Keratinocyte (primary cell): ENCODE measurements around the gene NOSIP. TPM values are rescaled to one million over a fixed set of nuclear protein-coding genes. Genes with fewer than 3 reads are reported as not detected.

Experiments used
- DNase-seq: peaks from one replicate; pipeline ENCODE4 v3.0.0-alpha.2; 2011; ENCODE audit warnings: low read depth, missing footprints, low spot score
- FAIRE-seq: peaks from 2 replicates; lab custom pipeline; 2011; peaks lifted over from hg19 to GRCh38; lab: Jason Lieb, UNC
- H2AFZ ChIP-seq: 2 replicates; pipeline ENCODE4 v1.6.0; 2012; ENCODE audit warnings: low read length, control low read depth, inconsistent platforms; ENCODE audit not compliant: control insufficient read depth
- H3K27ac ChIP-seq: 2 replicates; pipeline ENCODE4 v1.5.1; 2011; ENCODE audit warnings: low read length; ENCODE audit not compliant: control insufficient read depth, insufficient read depth
- H3K27me3 ChIP-seq: 3 replicates; pipeline ENCODE4 v1.6.0; 2011; ENCODE audit warnings: low read length; ENCODE audit not compliant: control insufficient read depth, insufficient read depth; ENCODE audit errors: extremely low read depth
- H3K36me3 ChIP-seq, 2 experiments: 2 replicates in 1 of 2; 3 replicates in 1 of 2; pipeline ENCODE4 v1.5.1; 2011; ENCODE audit warnings: low read length in 2 of 2, mild to moderate bottlenecking in 1 of 2; ENCODE audit not compliant: control insufficient read depth in 2 of 2, insufficient read depth in 2 of 2; ENCODE audit errors: extremely low read depth in 1 of 2
- H3K4me1 ChIP-seq: 3 replicates; pipeline ENCODE4 v1.5.1; 2011; ENCODE audit warnings: low read length; ENCODE audit not compliant: control insufficient read depth, insufficient read depth; ENCODE audit errors: extremely low read depth
- H3K4me2 ChIP-seq: 3 replicates; pipeline ENCODE4 v1.6.0; 2011; ENCODE audit warnings: low read depth, low read length; ENCODE audit not compliant: control insufficient read depth, insufficient read depth; ENCODE audit errors: extremely low read depth
- H3K4me3 ChIP-seq, 3 experiments: fragments of 200-600 bp in 1 of 3; sonication (generic) in 1 of 3; 2 replicates in 2 of 3; 3 replicates in 1 of 3; pipeline ENCODE4 v1.5.1; 2011 to 2016; ENCODE audit warnings: low read length in 3 of 3, mild to moderate bottlenecking in 3 of 3, control low read depth in 2 of 3, inconsistent platforms in 1 of 3, low read depth in 1 of 3, mixed read lengths in 1 of 3, mixed run types in 1 of 3, moderate library complexity in 1 of 3; ENCODE audit not compliant: control insufficient read depth in 2 of 3, insufficient read depth in 2 of 3; ENCODE audit errors: extremely low read depth in 1 of 3
- H3K79me2 ChIP-seq: 2 replicates; pipeline ENCODE4 v1.6.0; 2012; ENCODE audit warnings: low read length; ENCODE audit not compliant: control insufficient read depth, insufficient read depth
- H3K9ac ChIP-seq: 3 replicates; pipeline ENCODE4 v1.6.0; 2011; ENCODE audit warnings: low read length; ENCODE audit not compliant: control insufficient read depth, insufficient read depth; ENCODE audit errors: extremely low read depth
- H3K9me1 ChIP-seq: 3 replicates; pipeline ENCODE4 v1.6.0; 2011; ENCODE audit warnings: low read length; ENCODE audit not compliant: control insufficient read depth, insufficient read depth; ENCODE audit errors: extremely low read depth
- H3K9me3 ChIP-seq: 2 replicates; pipeline ENCODE4 v1.5.1; 2012; ENCODE audit warnings: low read depth, low read length; ENCODE audit not compliant: control insufficient read depth
- H4K20me1 ChIP-seq: 3 replicates; pipeline ENCODE4 v1.6.0; 2011; ENCODE audit warnings: low read length; ENCODE audit not compliant: control insufficient read depth, insufficient read depth; ENCODE audit errors: extremely low read depth
- EZH2 ChIP-seq: IDR thresholded peaks from one replicate; pipeline ENCODE4 v1.6.1; 2012; ENCODE audit warnings: inconsistent platforms, mild to moderate bottlenecking, low read length, moderate library complexity
- dilution Hi-C: fragments of 300-500 bp; cut with MboI; formaldehyde crosslinking; loops from one replicate; pipeline ENCODE4 v1.7.0; 2020; ENCODE audit warnings: low sequenced_read_pairs; ENCODE audit not compliant: extremely low pct_ligation_motif_present
- polyA plus RNA-seq, 5 experiments: library from polyadenylated mRNA; depleted of rRNA in 3 of 5; stranded (reverse) in 3 of 5; stranded (forward) in 1 of 5; unstranded in 1 of 5; fragments of >200 nt; gene quantifications; 1 replicate in 1 of 5; 2 replicates in 3 of 5; 3 replicates in 1 of 5; pipeline versions ENCODE4 v1.2.1 to v1.2.3, GENCODE V29; 2011 to 2012; ENCODE audit warnings: missing spikeins in 2 of 5, low read depth in 1 of 5, low replicate concordance in 1 of 5
- TF ChIP-seq, protein P1 (sequence below), 3 experiments: IDR thresholded peaks in 1 of 3; conservative IDR thresholded peaks in 1 of 3; optimal IDR thresholded peaks in 1 of 3; 2 replicates in 2 of 3; 3 replicates in 1 of 3; pipeline versions ENCODE3 to v1.5.1; 2011; ENCODE audit warnings: low read length in 3 of 3, mild to moderate bottlenecking in 3 of 3, moderate library complexity in 2 of 3, control low read depth in 1 of 3, inconsistent platforms in 1 of 3; ENCODE audit not compliant: insufficient read depth in 2 of 3; ENCODE audit errors: extremely low read depth in 1 of 3

Gene NOSIP
- polyA plus RNA-seq, 1 donor (not counting 4 experiments of a cell fraction or from before 2014, with no cell fraction given): 36.6 TPM

DNA sequence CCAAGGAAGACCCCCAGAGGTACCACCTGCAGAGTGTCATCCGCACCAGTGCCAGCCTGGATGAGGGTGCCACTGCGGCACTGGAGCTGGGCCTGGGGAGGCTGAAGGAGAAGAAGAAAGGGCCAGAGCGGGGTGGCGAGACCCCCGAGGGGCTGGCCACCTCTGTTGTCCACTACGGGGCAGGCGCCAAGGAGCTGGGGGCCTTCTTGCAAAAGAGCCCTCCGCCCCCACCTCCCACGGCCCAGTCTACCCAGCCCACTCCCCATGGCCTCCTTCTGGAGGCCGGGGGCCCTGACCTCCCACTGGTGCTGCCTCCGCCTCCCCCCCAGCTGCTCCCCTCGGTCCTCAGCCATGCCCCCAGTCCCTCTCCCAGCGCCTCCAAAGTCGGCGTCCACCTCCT, 16.1 kb upstream of the NOSIP start:
- Histone ChIP-seq H4K20me1 (peaks cover 2% of the 10 kb centered on the region), H3K9me3 (no peaks in the 10 kb centered on the region), H3K9me1 (no peaks in the 10 kb centered on the region), H3K79me2 (peaks cover 35% of the 10 kb centered on the region), H3K4me2 (no peak overlapping the region), H3K4me1 (peaks cover 13% of the 10 kb centered on the region), H3K4me3 (no peak overlapping the region), H2AFZ (no peak overlapping the region), H3K9ac (no peak overlapping the region), H3K27me3 (no peaks in the 10 kb centered on the region), H3K27ac (no peak overlapping the region), H3K36me3 (peaks cover 24 to 30% of the 10 kb centered on the region in 2 experiments)
- dilution Hi-C loops: no loop called here
- TF ChIP-seq EZH2: no peak
- TF ChIP-seq, protein P1, sequence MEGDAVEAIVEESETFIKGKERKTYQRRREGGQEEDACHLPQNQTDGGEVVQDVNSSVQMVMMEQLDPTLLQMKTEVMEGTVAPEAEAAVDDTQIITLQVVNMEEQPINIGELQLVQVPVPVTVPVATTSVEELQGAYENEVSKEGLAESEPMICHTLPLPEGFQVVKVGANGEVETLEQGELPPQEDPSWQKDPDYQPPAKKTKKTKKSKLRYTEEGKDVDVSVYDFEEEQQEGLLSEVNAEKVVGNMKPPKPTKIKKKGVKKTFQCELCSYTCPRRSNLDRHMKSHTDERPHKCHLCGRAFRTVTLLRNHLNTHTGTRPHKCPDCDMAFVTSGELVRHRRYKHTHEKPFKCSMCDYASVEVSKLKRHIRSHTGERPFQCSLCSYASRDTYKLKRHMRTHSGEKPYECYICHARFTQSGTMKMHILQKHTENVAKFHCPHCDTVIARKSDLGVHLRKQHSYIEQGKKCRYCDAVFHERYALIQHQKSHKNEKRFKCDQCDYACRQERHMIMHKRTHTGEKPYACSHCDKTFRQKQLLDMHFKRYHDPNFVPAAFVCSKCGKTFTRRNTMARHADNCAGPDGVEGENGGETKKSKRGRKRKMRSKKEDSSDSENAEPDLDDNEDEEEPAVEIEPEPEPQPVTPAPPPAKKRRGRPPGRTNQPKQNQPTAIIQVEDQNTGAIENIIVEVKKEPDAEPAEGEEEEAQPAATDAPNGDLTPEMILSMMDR (optimal IDR thresholded peaks at IDR 0.05 in 1 of 3, IDR thresholded peaks at IDR 0.05 in 1 of 3, conservative IDR thresholded peaks at IDR 0.05 in 1 of 3; ENCODE audit: extremely low read depth in 1 of 3, insufficient read depth in 2 of 3, low read length in 3 of 3): no peak
- FAIRE-seq (no peak), DNase-seq (no peak)

DNA sequence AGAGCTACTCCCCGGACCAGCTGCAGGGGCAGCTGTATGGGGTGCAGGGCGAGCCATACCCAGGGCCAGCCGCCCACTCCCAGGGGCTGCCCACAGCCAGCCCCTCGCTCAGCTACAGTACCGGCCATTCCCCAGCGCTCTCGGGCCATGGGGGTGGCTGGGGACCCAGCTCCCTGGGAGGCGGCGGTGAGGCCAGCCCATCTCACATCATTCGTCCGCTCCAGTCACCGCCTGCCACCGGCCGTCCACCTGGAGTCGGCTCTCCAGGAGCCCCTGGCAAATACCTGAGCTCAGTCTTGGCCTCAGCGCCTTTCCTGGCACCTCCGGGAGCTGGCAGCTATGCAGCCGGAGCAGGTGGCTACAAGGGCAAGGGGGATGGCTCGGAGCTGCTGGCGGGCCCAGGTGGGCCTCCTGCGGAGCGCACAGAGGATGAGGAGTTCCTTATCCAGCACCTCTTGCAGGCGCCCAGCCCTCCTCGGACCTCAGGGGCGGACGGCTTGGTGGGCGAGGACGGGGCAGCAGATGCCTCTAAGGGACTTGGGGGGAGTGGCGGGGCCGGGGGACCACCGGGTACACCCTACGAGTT, 15.6 kb upstream of the NOSIP start:
- H3K4me2 ChIP-seq: no peak overlapping the region
- H3K27ac ChIP-seq: no peak overlapping the region
- no peaks in the 10 kb centered on the region for H3K27me3 ChIP-seq
- H3K9ac ChIP-seq: no peak overlapping the region
- peaks cover 13% of the 10 kb centered on the region for H3K4me1 ChIP-seq
- dilution Hi-C loops: no loop called here
- no peaks in the 10 kb centered on the region for H3K9me1 ChIP-seq
- H4K20me1 ChIP-seq: peaks cover 2% of the 10 kb centered on the region
- no peak overlapping the region for H3K4me3 ChIP-seq
- TF ChIP-seq, protein P1 (optimal IDR thresholded peaks at IDR 0.05 in 1 of 3, IDR thresholded peaks at IDR 0.05 in 1 of 3, conservative IDR thresholded peaks at IDR 0.05 in 1 of 3; ENCODE audit: extremely low read depth in 1 of 3, insufficient read depth in 2 of 3, low read length in 3 of 3): no peak
- TF ChIP-seq EZH2: no peak
- DNase-seq: no peak
- H3K36me3 ChIP-seq: peaks cover 20 to 29% of the 10 kb centered on the region in 2 experiments
- no peak for FAIRE-seq
- peaks cover 35% of the 10 kb centered on the region for H3K79me2 ChIP-seq
- no peaks in the 10 kb centered on the region for H3K9me3 ChIP-seq
- no peak overlapping the region for H2AFZ ChIP-seq
